ENCODE measurements around the gene CANT1.

Gene CANT1

DNA sequence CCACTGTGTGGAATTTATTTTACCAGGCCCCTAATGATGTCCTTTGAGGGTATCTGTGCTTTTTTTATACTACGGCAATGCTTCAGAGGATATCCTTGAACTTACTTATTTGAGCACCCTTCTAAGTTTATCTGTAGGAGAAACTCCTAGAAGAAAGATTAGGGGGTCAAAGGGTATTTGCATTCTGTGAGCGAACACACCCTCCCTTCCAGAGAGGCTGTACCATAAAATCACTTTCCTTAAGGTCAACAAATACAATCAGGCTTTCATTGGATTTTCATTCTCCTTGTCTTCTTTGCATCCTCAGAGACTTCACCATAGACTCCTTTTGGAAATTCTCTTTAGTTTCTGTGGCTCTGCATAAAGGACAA, 9.7 kb upstream of the CANT1 start:
- no peaks in the 10 kb centered on the region for H4K20me1 ChIP-seq (ENCODE audit: insufficient read depth, low read length)
- H3K27me3 ChIP-seq (ENCODE audit: low read depth, low read length): peaks cover 24% of the 10 kb centered on the region
- H3K9ac ChIP-seq (ENCODE audit: low read length): no peak overlapping the region
- peaks cover 13% of the 10 kb centered on the region for H3K9me3 ChIP-seq (ENCODE audit: insufficient read depth, low read length)
- H2AFZ ChIP-seq (ENCODE audit: low read depth, low read length): no peak overlapping the region
- no peaks in the 10 kb centered on the region for H3K4me1 ChIP-seq (ENCODE audit: low read length)
- H3K36me3 ChIP-seq (replicated peaks; ENCODE audit: low read depth, low read length): no peaks in the 10 kb centered on the region
- no peak overlapping the region for H3K4me3 ChIP-seq (ENCODE audit: low read length)
- no peak overlapping the region for H3K4me2 ChIP-seq (ENCODE audit: low read length)
- TF ChIP-seq, protein P1, sequence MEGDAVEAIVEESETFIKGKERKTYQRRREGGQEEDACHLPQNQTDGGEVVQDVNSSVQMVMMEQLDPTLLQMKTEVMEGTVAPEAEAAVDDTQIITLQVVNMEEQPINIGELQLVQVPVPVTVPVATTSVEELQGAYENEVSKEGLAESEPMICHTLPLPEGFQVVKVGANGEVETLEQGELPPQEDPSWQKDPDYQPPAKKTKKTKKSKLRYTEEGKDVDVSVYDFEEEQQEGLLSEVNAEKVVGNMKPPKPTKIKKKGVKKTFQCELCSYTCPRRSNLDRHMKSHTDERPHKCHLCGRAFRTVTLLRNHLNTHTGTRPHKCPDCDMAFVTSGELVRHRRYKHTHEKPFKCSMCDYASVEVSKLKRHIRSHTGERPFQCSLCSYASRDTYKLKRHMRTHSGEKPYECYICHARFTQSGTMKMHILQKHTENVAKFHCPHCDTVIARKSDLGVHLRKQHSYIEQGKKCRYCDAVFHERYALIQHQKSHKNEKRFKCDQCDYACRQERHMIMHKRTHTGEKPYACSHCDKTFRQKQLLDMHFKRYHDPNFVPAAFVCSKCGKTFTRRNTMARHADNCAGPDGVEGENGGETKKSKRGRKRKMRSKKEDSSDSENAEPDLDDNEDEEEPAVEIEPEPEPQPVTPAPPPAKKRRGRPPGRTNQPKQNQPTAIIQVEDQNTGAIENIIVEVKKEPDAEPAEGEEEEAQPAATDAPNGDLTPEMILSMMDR (IDR thresholded peaks at IDR 0.05; ENCODE audit: low read depth, low read length): no peak
- H3K27ac ChIP-seq (ENCODE audit: low read length): no peak overlapping the region
- H3K79me2 ChIP-seq (ENCODE audit: low read length): no peaks in the 10 kb centered on the region

DNA sequence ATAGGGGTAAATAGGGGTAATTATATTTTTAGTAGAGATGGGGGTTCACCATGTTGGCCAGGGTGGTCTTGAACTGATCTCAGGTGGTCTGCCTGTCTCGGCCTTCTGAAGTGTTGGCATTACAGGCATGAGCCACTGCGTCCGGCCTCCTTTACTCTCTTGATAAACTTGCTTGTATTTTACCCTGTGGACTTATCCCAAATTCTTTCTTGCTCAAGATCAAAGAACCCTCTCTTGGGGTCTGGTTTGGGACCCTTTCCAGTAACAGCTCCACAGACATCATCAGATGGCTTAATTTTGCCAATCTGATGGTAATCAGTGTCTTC, 8.8 kb upstream of the CANT1 start:
- H3K36me3 ChIP-seq (replicated peaks; ENCODE audit: low read depth, low read length): no peaks in the 10 kb centered on the region

DNA sequence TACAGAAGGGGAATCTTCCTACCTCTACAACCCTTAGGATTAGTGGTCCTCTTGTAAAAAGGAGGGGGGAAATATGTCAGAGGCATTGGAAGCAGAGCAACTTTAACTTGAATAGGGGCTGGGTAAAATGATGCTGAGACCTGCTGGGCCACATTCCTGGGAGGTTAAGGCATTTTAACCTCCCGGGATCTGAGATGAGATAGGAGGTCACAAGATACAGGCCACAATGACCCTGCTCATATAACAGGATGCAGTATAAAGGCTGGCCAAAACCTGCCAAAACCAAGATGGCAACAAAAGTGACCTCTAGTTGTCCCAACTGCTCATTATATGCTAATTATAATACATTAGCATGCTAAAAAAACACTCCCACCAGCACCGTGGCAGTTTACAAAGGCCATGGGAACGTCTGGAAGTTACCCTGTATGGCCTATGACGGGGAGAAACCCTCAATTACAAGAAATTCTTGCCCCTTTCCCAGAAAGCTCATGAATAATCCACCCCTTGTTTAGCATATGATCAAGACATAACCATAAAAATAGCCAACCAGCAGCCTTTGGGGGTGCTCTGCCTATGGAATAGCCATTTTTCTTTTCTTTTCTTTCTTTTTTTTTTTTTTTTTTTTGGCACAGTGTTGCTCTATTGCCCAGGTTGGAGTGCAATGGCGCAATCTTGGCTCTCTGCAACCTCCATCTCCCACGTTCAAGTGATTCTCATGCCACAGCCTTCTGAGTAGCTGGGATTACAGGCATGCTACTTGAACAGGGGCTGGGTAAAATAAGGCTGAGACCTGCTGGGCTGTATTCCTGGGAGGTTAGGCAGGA, 8.2 kb upstream of the CANT1 start:
- H3K9me3 ChIP-seq (ENCODE audit: insufficient read depth, low read length): peaks cover 23% of the 10 kb centered on the region
- H3K36me3 ChIP-seq (replicated peaks; ENCODE audit: low read depth, low read length): no peaks in the 10 kb centered on the region
- H3K27me3 ChIP-seq (ENCODE audit: low read depth, low read length): peaks cover 18% of the 10 kb centered on the region
- H3K4me1 ChIP-seq (ENCODE audit: low read length): no peaks in the 10 kb centered on the region
- no peaks in the 10 kb centered on the region for H3K79me2 ChIP-seq (ENCODE audit: low read length)
- H2AFZ ChIP-seq (ENCODE audit: low read depth, low read length): no peak overlapping the region
- no peak overlapping the region for H3K27ac ChIP-seq (ENCODE audit: low read length)
- H4K20me1 ChIP-seq (ENCODE audit: insufficient read depth, low read length): no peaks in the 10 kb centered on the region
- H3K4me2 ChIP-seq (ENCODE audit: low read length): no peak overlapping the region
- TF ChIP-seq, protein P1 (IDR thresholded peaks at IDR 0.05; ENCODE audit: low read depth, low read length): no peak
- TF ChIP-seq EZH2phosphoT487 (IDR thresholded peaks at IDR 0.05; ENCODE audit: low read depth): no peak
- no peak overlapping the region for H3K9ac ChIP-seq (ENCODE audit: low read length)
- no peak overlapping the region for H3K4me3 ChIP-seq (ENCODE audit: low read length)

More for the DNA sequence above, 8.8 kb upstream of the CANT1 start:
- H3K4me3 ChIP-seq (ENCODE audit: low read length): no peak overlapping the region
- H3K4me2 ChIP-seq (ENCODE audit: low read length): no peak overlapping the region
- TF ChIP-seq, protein P1 (IDR thresholded peaks at IDR 0.05; ENCODE audit: low read depth, low read length): no peak
- no peak for TF ChIP-seq EZH2phosphoT487 (IDR thresholded peaks at IDR 0.05; ENCODE audit: low read depth)
- H3K9me3 ChIP-seq (ENCODE audit: insufficient read depth, low read length): peaks cover 21% of the 10 kb centered on the region
- H3K79me2 ChIP-seq (ENCODE audit: low read length): no peaks in the 10 kb centered on the region
- peaks cover 24% of the 10 kb centered on the region for H3K27me3 ChIP-seq (ENCODE audit: low read depth, low read length)
- no peak overlapping the region for H3K9ac ChIP-seq (ENCODE audit: low read length)
- H4K20me1 ChIP-seq (ENCODE audit: insufficient read depth, low read length): no peaks in the 10 kb centered on the region
- no peak overlapping the region for H3K27ac ChIP-seq (ENCODE audit: low read length)
- no peak overlapping the region for H2AFZ ChIP-seq (ENCODE audit: low read depth, low read length)
- no peaks in the 10 kb centered on the region for H3K4me1 ChIP-seq (ENCODE audit: low read length)

DNA sequence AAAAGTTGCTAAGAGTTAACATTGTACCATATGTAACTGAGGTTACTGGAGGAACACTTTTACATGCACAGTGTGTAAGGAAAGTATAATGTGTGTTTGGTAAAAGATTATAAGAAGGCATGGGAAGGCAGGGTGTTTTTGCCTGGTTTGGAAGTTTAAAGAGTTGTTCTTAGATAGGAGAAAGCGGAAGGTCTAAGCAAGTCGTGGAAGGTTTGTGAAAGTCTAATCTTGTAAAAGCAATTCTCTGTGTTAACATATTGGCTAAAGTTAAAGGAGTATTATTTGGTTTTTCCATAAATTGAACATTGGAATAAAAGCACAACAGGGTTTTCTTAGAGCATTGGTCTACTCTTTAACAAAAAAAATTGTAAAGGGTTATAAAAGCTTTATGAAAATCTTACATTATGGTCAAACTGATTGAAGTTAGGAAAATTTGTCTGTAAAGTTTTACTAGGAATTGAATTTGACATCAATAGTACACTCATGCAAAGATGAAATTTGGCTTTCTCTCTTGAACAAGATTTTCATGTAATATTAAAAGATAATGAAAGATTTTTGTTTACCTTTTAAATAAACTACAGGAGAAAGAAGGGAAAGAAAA, 4.7 kb upstream of the CANT1 start:
- Histone ChIP-seq H2AFZ (ENCODE audit: low read depth, low read length) (no peak overlapping the region), H4K20me1 (ENCODE audit: insufficient read depth, low read length) (no peaks in the 10 kb centered on the region), H3K9ac (ENCODE audit: low read length) (no peak overlapping the region), H3K27ac (ENCODE audit: low read length) (no peak overlapping the region), H3K36me3 (replicated peaks; ENCODE audit: low read depth, low read length) (no peaks in the 10 kb centered on the region), H3K4me1 (ENCODE audit: low read length) (peaks cover 4% of the 10 kb centered on the region; the same call in 1 of the 2 replicates), H3K79me2 (ENCODE audit: low read length) (peaks cover 6% of the 10 kb centered on the region), H3K4me2 (ENCODE audit: low read length) (no peak overlapping the region), H3K9me3 (ENCODE audit: insufficient read depth, low read length) (peaks cover 23% of the 10 kb centered on the region), H3K27me3 (ENCODE audit: low read depth, low read length) (peaks cover 3% of the 10 kb centered on the region; the same call in 1 of the 2 replicates), H3K4me3 (ENCODE audit: low read length) (no peak overlapping the region)
- TF ChIP-seq, protein P1 (IDR thresholded peaks at IDR 0.05; ENCODE audit: low read depth, low read length): no peak
- TF ChIP-seq EZH2phosphoT487 (IDR thresholded peaks at IDR 0.05; ENCODE audit: low read depth): no peak

Data from OCI-LY3 (cell line).